HG03558 (cell line): Measurements from ENCODE around the gene FBXO22.
"Not testable (repeated sequence)": the region's sequence is repeated elsewhere in the genome, so short reads cannot be mapped to it uniquely, and the experiment has no call there.

Experiments
- ATAC-seq: cut with Tn5 transposase; IDR thresholded peaks from one replicate; pipeline ENCODE4 v1.9.1; 2021; ENCODE audit warnings: moderate number of reproducible peaks; ENCODE audit not compliant: unreplicated experiment; ENCODE audit errors: extremely low read depth

FBXO22 gene

DNA sequence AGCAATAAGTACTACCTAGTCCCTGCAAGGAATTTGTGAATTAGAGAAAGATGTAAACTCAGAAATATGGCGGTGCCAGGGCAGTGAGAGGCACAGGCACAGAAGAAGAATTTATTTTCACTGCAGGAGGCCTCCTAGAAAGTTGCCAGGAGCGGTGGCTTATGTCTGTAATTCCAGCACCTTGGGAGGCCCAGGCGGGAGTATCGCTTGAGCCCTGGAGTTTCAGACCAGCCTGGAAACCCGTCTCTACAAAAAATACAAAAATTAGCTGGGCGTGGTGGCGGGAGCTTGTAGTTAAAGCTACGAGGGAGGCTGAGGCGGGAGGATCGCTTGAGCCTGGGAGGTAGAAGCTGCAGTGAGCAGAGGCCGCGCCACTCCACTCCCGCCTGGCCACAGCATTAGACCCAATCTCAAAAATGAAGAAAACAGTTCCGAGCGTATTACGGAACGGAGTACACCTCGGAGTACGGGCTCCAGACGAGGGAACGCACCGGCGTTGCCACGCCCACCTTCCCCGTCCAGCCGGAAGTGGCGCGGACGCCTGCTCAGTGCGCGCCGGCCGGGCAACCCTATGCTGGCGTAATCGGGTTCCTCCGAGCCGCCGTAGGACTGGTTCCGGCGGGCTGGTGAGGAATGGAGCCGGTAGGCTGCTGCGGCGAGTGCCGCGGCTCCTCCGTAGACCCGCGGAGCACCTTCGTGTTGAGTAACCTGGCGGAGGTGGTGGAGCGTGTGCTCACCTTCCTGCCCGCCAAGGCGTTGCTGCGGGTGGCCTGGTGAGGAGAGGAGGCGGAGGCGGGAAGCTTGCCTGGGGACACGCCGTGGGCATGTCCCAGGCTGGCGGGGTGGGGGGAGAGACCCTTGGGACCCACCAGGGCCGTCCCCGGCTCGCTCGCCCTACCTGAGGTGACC, at the start of gene FBXO22:
Gene FBXO22, plus strand, starts transcription at position 548 of the 909 bp plus-strand sequence. Its CDS starts 86 bp downstream, at position 634.
- peak; percentile 69 for ATAC-seq

DNA sequence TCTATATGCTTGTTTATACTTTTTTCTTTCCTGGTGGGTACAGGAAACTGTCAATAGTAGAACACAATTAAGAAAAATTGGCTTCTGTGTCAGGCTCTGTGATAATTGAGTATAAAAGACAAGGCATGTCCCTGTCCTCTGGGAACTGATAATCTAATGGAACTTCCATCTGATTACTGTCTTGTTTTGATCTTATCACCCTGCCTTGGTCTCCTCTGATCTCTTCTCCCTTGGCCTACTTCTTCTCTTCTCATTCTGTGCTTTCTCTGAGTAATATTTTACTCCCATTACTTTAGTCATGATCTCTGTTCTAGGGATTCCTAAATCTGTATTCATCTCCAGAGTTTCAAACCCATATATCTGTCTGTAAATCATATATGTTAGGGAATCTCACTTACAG, 45.8 kb upstream of the FBXO22 start:
- ATAC-seq = no peak

DNA sequence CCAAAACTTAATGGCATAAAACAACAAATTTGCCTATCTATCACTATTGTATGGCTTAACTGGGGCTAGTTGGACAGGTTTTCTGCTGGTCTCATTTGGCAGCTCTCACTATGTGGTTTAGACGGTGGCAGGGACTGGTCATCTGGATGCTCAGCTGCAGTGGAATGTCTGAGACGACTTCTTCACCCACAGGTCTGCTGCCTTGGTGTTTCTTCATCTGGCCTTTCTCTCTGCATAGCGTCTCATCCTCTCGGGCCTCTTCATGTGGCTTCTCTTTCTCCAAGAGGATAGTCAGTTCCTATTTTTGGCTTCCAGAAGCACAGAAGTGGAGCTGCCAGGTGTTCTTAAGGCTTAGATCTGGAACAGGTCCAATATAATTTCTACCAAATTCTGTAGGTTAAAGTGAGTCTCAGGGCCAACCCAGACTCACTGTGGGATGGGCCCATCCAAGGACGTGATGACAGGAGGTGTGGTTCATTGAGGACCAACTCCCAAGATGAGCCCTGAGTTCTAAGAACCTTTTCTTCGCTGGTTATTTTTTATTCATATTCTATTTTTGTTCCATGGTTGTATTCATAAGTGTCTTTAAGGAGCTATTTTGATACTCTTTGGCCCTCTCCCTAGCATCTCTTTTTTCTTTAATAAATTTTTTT, 41.8 kb upstream of the FBXO22 start:
- ATAC-seq = no peak

DNA sequence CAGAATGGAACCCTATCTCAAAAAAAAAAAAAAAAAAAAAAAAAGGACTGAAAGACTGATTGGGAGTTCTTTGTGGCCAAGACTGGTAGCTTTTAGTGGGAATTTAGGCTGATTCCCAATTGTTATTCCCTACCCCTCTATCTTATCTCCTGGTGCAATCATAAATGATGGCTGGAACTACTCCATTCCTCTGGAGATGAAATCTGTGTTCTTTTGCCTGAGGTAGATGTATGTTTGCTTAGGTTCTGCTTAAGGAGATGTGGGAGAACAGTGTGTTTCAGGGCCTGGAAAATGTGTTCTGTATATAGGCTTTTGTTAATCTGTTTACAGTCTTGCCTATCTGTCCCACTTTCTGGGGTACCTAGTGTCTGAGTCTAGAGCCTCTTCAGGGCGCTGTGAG, 40.9 kb upstream of the FBXO22 start:
- ATAC-seq = no peak

DNA sequence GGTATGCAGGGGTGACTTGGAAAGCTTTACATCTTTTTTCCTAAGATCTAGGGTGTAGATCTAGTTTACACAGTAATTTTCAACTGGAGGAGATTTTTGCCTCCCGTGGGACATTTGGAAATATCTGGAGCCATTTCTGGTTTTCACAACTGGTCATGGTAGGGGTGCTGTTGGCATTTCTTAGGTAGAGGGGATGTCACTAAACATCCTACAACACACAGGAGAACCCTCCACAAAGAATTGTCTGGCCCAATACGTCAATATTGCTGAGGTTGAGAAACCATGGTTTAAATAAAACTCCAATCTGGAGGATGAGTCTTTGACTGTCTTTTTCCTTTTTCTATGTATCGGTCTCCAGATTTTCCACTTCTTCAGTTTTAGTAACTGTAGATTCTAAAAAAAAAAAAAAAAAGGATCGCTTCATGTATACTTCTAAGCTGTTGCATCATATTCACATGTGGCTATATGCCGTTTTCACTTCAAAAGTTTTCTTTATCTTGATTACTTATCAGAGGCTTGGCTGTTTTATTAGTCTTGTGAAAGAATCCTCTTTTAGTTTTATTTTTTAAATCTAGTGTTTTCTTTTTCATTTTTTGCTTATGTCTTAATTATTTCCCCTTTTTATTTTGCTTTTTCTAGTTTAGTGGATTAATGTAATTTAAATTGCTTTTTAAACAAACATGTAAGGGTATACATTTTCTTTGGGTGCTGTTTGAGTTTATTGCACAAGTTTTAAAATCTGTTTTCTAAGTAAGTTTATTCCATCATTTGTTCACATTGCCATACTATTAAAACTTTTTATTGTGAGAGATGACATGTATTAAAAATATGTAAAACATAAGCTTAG, 39.2 kb upstream of the FBXO22 start:
- no peak for ATAC-seq

DNA sequence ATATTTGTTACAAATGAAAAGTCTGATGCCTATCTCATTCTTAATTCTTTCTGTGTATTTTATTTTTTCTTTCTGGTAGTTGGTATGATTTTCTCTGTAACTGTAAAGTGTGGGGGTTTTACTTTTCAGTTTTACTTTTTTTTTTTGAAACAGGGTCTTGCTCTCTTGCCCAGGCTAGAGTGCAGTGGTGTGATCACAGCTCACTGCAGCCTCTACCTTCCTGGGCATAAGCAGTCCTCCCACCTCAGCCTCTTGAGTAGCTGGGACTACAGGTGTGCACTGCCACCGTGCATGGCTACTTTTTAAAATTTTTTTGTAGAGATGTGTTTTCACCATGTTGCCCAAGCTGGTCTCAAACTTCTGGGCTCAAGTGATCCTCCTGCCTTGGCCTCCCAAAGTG, 37.6 kb upstream of the FBXO22 start:
- ATAC-seq = not testable (repeated sequence)

DNA sequence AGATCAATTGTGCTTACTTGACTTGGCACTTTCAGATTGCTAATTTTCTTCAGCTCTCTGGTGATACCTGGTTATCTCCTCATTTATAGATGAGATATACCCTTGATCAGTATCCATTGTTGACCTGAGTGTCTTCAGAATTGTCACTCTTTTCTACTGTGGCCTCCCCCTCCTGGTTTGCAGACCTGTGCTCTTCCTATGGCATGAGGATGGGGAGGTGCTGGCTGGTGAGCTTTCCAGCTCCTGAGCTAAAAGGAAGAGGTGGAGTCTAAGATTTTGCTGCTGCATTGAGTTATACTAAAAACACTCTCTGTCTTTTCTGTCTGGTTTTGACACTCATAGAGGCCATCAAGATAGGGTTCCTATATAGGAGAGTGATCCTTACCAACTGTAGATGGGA, 36.8 kb upstream of the FBXO22 start:
- no peak for ATAC-seq

DNA sequence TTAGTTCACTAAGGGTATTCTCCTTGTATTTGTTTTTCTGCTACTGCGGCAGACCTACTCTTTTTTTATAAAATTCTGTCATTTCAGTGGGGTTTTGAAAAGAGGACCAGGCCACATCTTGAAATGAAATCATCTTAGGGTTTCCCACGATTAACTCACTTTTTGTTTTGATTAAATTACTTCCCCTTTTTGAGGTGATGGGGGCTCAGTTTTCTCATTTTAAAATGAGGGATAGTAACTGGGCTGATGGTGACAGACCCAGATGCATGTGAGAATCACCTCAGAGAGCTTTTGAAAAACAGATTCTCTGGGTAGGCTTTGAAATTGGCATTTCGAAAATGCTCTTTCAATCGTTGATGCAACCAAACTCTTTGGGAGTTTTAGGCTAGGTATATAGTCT, 36.2 kb upstream of the FBXO22 start:
- no peak for ATAC-seq

DNA sequence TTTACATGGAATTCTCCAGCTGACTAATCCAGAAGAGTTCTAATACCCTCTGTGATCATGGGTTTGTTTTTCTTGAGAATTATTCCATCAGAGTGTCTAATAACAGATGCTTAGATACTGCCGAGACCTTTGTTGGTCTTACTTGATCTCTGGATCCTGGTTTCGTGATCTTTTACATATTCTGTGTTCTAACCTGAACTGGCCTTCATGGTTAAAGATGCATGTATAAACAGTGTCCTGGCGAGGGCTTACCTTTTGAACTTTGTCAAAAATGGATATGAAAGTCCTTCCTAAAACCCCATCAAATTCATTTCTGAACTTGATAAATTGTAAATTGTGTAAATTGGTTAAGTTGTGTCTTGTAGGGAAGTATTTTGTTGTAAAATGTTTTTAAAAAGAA, 35.7 kb upstream of the FBXO22 start:
- ATAC-seq = no peak

DNA sequence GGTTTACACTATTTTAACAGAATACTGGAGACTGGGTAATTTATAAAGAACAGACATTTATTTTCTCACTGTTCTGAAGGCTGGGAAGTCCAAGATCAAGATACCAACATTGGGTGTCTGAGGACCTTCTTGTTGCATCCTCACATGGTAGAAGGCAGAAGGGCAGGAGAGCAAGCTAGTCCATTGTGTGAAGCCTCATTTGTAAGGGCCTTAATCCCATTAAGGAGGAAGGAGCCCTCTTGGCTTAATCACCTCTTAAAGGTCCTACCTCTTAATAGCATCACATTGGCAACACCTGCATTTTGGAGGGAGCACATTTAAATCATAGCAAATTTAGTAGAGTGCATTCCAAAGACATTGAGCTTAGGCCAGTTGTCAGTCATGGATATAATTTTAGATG, 34.2 kb upstream of the FBXO22 start:
- ATAC-seq = no peak

DNA sequence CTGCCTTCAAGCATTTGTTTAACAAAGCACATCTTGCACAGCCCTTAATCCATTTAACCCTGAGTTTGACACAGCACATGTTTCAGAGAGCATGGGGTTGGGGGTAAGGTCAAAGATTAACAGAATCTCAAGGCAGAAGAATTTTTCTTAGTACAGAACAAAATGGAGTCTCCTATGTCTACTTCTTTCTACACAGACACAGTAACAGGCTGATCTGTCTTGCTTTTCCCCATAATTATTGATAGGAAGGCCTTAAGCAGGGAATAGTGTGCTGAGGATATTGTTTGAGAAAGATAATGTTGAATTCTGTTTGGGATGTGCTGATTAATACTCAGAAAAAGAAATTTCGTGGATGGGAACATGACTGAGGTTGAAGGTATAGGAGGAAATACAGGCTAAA, 32.1 kb upstream of the FBXO22 start:
- not testable (repeated sequence) for ATAC-seq

DNA sequence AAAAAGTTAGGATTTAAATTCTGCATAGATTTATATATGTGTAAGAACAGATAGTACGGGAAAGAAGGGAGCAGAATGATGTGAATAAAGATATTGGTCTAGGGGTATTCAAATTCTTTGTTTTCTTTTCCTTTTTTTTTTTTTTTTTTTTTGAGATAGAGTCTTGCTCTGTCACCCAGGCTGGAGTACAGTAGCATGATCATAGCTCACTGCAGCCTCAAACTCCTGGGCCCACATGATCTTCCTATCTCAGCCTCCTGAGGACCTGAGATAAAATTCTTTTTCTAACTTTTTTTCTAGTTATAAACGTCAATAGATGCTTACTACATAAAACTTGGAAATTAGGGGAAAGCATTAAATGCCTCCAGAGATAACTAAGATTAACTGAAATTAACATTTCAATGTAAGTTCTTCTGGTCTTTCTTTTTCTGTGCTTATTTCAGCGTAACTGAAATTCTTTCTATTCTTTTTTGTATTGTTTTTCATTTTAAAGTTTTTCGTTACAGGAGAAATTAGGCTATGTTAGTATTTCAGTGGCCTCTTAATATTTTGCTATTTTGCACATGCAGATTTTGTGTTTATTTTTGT, 31.2 kb upstream of the FBXO22 start:
- no peak for ATAC-seq

DNA sequence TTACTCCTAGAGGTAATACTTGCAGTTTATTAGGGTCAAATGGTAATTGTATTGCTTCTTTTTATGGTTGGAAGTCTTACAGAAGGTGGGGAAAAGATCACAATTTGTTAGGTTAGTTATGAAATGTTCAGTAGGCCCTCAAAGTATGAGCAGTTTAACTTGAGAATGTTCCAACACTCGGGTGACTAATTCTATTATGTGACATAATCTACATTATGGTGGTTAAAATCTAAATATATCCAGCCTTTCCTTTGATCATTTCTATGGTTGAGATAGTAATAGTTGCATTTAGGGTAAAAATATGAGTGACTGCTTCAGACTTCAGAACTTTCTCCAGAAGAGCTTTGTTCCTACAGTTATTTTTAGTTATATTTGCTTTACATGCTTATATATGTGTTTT, 19.6 kb upstream of the FBXO22 start:
- ATAC-seq = no peak

DNA sequence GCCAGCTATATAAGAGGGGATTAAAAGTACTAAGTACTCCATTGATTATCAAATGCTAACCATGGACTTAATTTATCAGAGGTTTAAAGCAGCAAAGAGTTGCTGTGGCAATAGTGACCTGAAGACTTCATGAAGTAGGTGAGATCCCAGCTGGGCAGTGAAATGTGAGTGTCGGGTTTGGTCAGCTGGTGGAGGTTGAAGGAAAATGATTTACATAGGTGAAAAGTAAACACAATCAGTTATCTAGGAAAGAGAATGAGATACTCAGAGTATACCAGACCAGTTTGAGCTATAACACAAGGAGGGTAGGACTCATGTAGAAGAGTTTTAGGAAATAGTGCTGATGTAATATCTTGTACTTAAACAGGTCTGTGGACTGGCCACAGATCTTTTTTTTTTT, 16.5 kb upstream of the FBXO22 start:
- ATAC-seq = no peak

DNA sequence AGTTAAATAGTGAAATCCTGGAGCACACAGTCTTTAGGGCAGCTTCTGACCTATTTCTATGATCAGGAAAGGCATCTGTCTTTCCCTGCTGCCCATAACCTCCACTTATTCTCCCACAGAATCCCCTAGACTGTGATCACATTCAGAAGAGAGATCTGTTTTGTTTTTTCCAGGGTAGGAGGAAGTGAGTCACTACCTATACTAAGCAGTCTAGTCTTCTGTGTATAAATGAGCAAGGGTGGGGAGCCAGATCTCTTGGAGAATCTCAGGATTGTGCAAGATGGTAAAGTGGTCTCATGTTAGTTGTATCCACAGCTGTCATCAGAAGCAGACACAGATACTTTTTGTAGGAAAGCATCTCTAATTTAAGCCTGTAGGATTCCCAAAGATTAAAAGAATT, 11.8 kb upstream of the FBXO22 start:
- ATAC-seq = no peak

DNA sequence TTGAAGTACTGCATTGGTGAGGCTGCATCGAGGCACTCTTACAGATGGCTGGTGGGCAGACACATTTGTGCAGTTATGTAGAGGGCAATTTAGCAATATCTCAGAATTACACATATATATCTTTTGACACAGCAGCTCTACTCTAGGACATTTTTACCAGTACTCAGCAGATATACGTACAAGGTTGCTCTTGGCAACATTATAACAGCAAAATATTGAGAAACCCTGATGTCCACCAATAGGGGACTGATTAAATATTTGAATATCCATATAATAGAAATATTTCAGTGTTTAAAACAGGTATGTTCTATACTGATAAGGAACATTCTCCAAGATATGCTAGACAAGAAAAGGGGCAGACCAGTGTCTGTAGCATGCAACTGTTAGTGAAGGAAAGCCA, 7.9 kb upstream of the FBXO22 start:
- no peak for ATAC-seq

DNA sequence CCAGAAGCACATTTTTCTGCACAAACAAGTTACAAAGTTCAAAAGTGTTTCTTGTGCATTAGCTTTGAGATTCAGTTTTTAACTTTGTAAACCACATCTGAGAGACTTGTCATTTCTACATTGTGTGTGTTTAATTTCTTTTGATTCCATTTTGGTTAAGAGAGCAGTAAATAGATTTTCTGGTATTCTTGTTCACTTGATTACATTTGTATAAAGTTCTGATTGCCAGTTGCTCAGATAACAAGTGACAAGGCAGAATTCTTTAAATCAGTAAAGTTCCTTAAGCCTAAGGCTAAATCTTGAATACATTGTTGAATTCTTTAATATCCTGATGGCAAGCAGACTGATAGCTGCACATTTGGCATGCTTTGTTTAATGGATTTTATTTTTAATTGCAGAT, 3.1 kb upstream of the FBXO22 start:
- ATAC-seq = no peak

DNA sequence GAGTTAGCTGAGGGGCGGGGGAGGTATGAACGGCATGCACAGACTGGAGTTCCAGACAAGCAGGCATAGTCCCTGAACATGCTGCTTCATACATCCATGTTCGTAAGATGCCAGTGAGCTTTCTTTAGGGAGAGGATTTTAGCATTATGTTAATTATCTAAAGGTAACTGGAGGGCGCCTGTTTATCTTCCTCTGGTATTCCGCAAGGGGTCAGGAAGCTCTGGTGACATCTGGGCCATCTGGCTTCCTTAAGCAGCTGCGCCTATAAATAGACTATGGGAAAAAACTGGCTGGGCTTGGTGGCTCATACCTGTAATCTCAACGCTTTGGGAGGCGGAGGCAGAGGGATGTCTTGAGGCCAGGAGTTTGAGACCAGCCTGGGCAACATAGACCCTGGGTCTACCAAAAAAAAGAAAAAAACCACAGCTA, 1.5 kb upstream of the FBXO22 start:
- no peak for ATAC-seq

DNA sequence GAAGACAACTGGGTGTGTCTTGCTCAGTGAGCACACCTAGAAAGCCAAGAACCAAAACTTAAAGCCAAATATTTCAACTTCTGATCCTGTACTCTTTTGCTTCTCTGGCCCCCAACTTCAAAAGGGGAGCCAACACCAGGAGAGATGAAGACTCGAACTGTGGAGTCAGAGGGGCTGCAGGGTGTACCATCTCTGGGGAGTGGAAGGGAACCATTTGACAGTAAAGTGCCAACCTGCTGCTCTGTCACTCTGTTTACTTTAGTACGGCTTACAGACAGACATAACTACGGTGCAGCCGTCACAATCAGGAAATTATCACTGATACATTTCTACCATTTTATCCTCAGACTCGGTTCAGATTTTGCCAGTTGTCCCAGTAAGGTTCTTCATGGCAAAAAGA, 1.6 kb downstream of the FBXO22 start:
- ATAC-seq = no peak

DNA sequence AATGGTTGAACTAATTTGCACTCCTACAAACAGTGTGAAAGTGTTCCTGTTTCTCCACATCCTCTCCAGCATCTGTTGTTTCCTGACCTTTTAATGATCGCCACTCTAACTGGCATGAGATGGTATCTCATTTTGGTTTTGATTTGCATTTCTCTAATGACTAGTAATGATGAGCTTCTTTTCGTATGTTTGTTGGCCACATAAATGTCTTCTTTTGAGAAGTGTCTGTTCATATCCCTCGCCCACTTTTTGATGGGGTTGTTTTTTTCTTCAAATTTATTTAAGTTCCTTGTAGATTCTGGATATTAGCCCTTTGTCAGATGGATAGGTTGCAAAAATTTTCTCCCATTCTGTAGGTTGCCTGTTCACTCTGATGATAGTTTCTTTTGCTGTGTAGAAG, 6.7 kb downstream of the FBXO22 start:
- ATAC-seq = not testable (repeated sequence)
